Activated CD8-positive, alpha-beta memory T cell treated with anti-CD3 and anti-CD28 coated beads for 1 hour (primary cell): ENCODE data around the gene ARVCF.
A peak's percentile ranks its signal among the peaks of the same experiment; 100 is the strongest.

ENCODE experiments used
- DNase-seq, 2 donors: peaks; one replicate each; pipeline ENCODE4 v3.0.0-alpha.2; 2020; ENCODE audit warnings: low read depth in 1 of 2; ENCODE audit errors: extremely low read depth in 1 of 2

Gene ARVCF

DNA sequence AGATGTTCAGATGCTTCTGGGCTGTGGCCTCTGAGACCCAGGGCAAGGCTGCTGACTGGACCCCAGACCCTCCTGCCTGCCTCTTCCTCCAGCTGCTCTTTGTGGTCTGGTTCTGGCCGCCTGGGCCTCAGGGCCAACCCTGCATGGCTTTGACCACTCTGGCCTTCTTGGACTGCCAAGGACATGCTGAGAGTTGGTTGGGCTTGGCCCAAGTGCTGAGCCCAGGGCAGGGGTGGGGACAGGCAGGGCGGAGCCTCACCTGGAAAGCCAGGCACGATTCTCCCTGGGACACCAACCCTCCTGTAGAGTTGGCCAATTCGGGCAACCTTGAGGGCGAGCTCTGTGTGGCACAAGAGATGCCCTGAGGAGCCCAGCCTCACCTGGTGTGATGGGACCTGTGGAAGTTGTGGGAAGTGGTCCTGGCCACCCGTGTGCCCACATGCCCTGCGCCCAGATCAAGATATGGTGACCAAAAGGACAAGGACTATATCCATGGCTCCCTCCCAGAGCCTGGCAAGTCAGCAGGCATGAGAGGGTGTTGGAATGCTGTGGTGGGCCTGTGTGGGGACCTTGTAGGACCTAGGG is 15.9 kb upstream of the ARVCF start:
- DNase-seq: no peak

DNA sequence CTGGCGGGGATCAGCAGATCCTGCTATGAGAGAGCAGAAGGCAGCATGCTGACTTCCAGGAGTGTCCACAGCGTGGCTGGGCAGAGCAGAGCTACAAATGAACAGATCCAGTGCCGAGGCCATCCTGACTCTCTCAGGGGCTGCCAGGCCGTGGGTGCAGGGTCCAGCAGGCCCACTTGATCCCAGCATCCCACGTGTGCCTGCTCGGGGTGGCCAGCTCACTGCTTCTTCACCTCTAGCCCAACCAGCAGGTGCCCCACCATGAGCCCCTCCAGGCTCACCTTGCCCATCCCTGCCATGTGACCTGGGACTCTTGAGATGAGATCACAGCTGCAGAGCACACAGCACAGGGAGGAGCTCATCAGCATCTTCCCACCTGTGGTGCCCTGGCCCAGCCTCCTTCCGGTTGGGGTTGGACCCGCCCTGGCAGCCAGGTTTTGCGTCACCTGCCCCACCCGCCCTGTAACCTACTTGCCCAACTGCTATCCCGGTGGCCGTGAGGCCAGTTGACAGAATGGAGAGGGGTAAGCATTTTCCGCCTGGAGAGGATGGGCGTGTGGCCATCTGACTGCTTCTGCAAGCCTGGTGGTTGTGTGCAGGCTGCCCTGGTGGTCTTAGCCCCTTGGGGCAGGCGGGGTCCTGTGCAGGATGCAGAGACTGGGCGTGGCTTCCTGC is 15.2 kb upstream of the ARVCF start:
- DNase-seq: no peak

DNA sequence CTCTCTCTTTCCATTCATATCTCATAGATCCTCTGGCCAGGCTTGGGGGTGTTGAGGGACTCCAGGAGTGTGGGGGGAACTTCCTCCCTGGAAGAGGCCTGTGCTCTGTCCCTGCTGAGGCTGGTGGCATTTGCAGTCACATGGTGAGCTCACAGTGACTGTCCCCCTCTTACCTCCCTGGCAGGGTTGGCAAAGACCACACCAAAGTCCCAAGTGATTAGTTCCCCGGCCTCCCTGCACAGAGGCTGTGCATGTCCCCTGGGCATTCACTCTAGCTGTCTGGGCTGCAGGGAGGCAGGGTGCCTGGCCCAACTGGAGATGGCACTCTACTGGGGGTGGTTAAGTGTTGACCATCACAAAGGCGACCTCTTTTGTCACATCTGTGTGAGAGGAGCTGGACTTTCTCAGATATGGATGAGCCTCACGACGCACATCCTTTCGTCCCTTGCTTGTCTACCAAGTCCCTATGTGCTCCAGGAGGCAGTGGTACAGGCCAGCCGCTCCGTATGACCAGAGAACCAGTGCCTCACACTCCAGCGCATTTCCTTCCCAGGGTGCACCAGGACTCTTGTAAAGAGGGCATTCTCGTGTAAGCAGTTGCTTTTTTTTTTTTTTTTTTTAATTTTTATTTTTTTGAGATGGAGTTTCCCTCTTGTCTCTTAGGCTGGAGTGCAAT is 13.1 kb upstream of the ARVCF start:
- DNase-seq: no peak

- DNase-seq: no peak
Measured at GRCh38 chr22:20028855-20029549, 12.4 kb upstream of the ARVCF start.

- DNase-seq: no peak
Measured at GRCh38 chr22:20027966-20028854, 11.6 kb upstream of the ARVCF start.

DNA sequence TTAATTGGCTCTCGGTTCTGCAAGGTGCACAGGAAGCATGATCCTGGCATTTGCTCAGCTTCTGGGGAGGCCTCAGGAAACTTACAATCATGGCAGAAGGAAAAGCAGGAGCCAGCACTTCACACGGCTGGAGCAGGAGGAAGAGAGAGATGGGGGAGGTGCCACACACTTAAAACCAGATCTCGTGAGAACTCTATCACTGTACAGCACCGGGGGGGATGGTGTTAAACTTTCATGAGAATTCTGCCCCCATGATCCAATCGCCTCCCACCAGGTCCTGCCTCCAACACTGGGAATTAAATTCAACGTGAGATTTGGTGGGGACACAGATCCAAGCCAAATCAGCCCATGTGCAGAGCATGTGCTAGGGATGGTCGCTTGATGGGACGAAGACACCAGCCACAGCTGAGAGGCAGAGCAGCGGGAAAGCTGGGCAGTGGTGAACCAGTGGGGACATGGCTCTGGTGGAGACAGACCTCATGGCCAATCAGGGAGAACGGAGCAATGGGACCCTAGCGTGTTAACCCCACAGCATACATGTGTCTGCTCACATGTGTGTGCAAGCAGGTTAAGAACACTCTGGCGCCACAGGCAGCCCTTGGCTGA is 10.5 kb upstream of the ARVCF start:
- DNase-seq: no peak

DNA sequence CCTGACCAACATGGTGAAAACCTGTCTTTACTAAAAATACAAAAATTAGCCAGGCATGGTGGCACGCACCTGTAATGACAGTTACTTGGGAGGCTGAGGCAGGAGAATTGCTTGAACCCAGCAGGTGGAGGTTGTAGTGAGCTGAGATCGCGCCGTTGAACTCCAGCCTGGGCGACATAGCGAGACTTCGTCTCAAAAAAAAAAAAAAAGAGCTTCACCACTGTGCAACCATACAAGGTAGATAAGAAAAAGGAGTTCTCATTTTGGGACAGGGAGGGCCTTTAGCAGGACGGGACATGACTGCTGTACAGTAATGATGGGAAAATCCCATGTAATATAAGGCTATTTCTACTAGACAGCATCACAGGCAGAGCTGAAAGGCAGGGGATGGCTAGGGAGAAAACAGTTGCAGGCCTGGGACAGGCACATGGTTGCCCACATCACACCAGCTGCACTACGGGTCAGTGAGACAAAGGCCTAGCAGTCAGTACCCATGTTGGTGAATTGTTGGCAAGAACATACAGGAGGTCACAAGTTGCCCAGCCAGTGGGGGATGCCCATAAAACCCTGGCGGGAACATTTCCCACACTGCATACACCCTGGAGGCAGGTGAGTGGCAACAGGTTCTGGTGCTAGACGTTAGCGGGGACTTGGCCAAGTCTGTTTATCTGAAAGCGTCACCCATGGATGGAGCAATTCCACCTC is 9.7 kb upstream of the ARVCF start:
- DNase-seq: no peak

GRCh38 chr22:20025401-20026203 is 9.0 kb upstream of the ARVCF start:
- no peak for DNase-seq

- DNase-seq: no peak
Measured at GRCh38 chr22:20024650-20025397, 8.2 kb upstream of the ARVCF start.

DNA sequence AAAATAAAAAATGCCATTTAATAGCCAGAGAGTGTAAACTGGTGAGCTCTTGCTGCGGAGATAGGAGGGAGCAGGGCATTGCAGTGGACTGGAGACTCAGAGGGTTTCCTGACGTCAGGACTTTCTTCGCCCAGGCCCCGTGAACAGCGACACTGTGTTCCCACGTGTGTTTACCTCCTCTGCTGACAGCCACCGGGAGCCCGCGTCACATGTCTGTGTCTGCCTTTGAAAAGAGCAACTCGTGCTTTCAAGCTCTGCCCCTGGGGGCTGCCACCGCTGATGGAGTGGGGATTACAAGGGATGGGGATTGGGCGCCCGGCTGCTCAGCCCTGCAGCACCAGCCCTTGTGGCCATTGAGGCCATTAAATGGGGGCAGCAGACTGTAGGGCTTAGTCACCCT is 7.6 kb upstream of the ARVCF start:
- no peak for DNase-seq

DNA sequence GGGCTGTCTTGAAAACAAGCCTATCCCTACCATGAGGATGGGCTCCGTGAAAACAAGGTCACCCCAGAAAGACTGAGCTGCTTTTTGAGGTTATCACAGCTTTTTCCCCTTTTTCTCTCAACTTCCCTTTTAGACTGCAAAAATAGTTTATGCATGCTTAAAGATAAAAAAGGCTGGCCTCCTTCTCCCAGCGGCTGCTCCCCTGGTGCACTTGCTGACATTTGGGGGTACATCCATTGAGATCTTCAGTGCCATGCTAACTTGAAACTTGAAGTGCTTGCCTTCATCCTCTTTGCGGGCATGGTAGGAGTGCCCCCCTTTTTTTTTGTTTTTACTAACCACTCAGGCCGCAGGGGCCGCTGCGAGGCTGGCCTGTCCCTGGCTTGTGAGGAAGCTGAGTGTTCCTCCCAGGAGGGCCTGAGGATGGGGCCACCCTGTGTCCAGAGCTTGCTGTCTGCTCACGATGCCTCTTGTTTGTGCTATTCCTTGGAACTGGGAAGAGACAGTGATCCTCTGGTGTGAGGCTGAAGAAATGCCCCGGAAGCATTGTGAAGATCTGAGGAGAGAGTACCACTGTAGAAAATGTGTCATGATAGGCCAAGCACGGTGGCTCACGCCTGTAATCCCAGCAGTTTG is 6.5 kb upstream of the ARVCF start:
- DNase-seq: no peak

DNA sequence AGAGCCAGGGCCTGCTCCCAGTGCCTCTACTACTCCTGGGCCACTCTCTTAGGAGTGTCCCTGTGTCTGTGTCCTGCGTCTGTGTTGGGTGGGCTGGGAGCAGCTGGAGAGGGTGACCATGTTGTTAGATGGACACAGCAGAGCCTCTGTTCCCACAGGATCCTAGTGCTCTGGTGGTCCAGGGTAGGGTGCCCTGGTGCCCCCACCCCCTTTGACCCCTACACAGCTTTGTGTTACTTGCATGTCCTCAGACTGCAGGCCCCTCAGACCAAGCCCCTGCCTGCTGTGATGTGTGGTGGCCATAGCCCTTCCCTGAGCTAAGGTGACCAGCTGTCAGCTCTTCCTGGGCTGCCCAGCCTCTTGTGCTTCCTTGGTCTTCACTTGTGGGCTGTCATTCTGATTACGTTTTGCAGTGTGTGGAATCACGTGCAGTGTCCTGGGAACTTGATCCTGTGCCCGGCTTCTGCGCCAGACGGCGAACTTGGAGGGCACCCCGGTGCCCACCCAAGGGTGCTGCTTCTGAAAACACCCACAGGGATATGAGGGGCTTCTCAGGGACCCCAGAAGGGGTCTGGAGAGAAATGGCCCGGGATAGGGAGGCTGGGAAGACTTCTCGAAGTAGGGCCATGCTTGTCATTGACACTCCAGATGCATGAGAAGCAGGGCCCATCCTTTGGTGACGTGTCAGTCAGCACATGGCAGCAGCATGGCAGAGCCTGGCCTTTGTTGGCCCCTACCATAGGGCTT is 5.8 kb upstream of the ARVCF start:
- DNase-seq: no peak

DNA sequence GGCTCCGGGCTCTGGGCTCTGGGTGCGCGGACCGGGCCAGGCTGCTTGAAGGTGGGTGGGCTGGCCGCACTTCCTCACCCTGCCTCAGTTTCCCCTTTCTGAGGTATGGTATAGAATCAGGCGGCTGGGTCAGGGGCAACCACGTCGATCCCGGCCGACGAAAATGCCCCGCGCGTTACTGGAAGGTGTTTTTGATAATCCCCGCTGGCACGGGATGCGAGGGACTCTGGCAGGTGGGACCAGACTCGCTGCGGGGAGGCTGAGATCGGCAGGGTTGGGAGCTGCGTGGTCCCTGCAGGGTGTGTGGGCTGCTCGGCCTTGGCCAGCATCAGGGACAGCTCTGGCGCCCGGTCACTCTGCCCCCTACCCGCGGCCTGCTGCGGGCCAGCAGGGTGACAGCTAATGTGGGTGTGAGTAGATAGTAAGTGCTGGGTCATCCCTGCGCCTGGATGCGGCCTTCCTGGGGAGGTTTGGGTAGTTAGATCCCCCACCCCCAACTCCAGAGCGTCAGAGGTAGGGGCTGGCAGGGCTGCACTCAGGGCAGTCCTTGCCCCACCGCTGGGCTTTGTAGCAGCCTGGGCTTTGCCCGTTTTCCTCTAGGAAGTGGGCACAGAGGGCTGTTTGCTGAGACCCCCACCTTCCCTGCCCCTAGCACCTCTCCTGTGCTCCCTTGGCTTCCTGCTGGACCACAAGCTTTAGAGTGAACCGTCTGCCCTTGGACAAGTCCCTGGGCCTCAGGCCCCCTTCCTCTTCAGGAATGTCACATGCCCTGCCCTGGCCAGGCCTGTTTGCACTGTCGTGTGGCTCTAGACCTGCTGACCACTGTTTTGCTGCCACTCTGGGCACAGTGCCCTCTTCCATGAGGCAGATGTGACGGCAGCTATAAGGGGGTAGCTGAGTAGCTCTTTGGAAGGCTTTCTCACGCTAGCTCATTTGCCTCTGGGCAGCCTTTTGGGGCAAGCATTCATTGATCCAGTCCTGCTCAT is 4.9 kb upstream of the ARVCF start:
- no peak for DNase-seq

GRCh38 chr22:20020533-20021195 is 4.0 kb upstream of the ARVCF start, which contains the start of gene TANGO2:
TANGO2 (plus strand) TSS chr22:20021110; CDS start chr22:20036799, 15,689 bp downstream.
- peak; percentile 70 to 90 for DNase-seq
